ENCODE measurements around the gene NGFR.

DNA sequence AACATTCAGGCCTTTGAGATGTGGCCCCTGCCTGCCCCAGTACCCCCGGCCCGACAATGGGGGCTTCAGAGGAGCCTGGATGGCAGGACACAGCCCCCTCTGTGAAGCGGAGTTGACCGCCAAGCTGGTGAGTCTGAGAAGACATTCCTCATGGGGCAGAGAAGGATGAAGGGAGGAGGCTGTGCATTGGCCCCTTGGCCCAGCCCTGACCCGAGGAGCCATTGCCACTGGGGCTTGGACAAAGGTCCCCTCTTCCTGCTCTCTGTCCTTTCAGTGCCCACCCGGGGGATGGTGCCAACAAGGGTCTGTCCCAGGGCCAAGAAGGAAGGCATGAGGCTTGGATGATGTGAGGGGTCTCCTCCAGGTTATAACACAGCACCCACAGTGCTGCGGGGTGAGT, 49.5 kb upstream of the NGFR start:
- no peak for TF ChIP-seq POLR2A (IDR thresholded peaks at IDR 0.05)
- TF ChIP-seq EP300 (IDR thresholded peaks at IDR 0.05; ENCODE audit: low read depth) = no peak
- TF ChIP-seq, protein P1, sequence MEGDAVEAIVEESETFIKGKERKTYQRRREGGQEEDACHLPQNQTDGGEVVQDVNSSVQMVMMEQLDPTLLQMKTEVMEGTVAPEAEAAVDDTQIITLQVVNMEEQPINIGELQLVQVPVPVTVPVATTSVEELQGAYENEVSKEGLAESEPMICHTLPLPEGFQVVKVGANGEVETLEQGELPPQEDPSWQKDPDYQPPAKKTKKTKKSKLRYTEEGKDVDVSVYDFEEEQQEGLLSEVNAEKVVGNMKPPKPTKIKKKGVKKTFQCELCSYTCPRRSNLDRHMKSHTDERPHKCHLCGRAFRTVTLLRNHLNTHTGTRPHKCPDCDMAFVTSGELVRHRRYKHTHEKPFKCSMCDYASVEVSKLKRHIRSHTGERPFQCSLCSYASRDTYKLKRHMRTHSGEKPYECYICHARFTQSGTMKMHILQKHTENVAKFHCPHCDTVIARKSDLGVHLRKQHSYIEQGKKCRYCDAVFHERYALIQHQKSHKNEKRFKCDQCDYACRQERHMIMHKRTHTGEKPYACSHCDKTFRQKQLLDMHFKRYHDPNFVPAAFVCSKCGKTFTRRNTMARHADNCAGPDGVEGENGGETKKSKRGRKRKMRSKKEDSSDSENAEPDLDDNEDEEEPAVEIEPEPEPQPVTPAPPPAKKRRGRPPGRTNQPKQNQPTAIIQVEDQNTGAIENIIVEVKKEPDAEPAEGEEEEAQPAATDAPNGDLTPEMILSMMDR (IDR thresholded peaks at IDR 0.05) = no peak

All from transverse colon (tissue), 3 donors.